HUES64 (cell line): ENCODE results near the gene HOXB4.

ENCODE experiments used
- H3K27ac ChIP-seq: 2 replicates; pipeline ENCODE4 v1.7.0; 2013; ENCODE audit warnings: low read depth, low read length, inconsistent platforms
- H3K27me3 ChIP-seq: 2 replicates; pipeline ENCODE4 v1.6.1; 2013; ENCODE audit warnings: mild to moderate bottlenecking, low read length; ENCODE audit not compliant: insufficient read depth
- H3K36me3 ChIP-seq: 2 replicates; pipeline ENCODE4 v1.6.1; 2013; ENCODE audit warnings: mild to moderate bottlenecking, low read length; ENCODE audit not compliant: insufficient read depth
- H3K4me1 ChIP-seq: 2 replicates; pipeline ENCODE4 v1.6.1; 2013; ENCODE audit warnings: mild to moderate bottlenecking, low read length, moderate library complexity; ENCODE audit not compliant: insufficient read depth
- H3K4me3 ChIP-seq: 2 replicates; pipeline ENCODE4 v1.5.1; 2013; ENCODE audit warnings: mild to moderate bottlenecking, low read length, moderate library complexity
- H3K9ac ChIP-seq: 2 replicates; pipeline ENCODE4 v1.6.1; 2013; ENCODE audit warnings: mild to moderate bottlenecking, low read depth, low read length
- H3K9me3 ChIP-seq: 2 replicates; pipeline ENCODE4 v1.6.1; 2013; ENCODE audit warnings: low read depth, low read length; ENCODE audit not compliant: insufficient read depth
- WGBS: fragments of 150-250, 120-280 bp; methylation state at CpG from one replicate; pipeline ENCODE4 v1.1.7; 2013; ENCODE audit warnings: missing lambda C conversion rate; 5-methylcytosine and 5-hydroxymethylcytosine counted together

HOXB4 gene

GRCh38 chr17:48620461-48621139 is 42.5 kb upstream of the HOXB4 start:
- 0 out of 2 replicates have a peak, but pooled peaks cover 3% of the 10 kb centered on the region for H3K9me3 ChIP-seq
- H3K27ac ChIP-seq: no peak overlapping the region
- H3K4me3 ChIP-seq: no peak overlapping the region
- 0 out of 2 replicates have a peak, but pooled peaks cover 3% of the 10 kb centered on the region for H3K4me1 ChIP-seq
- WGBS: 4% methylated on average over 5 of the region's 6 CpGs
- H3K36me3 ChIP-seq: no peaks in the 10 kb centered on the region
- H3K9ac ChIP-seq: no peak overlapping the region
- peaks cover 100% of the 10 kb centered on the region for H3K27me3 ChIP-seq

- WGBS: 2% methylated on average over 32 of the region's 32 CpGs
- H3K27ac ChIP-seq: no peak overlapping the region
- no peaks in the 10 kb centered on the region for H3K36me3 ChIP-seq
- H3K9me3 ChIP-seq: 0 out of 2 replicates have a peak, but pooled peaks cover 3% of the 10 kb centered on the region
- no peak overlapping the region for H3K4me3 ChIP-seq
- no peaks in the 10 kb centered on the region for H3K4me1 ChIP-seq
- H3K27me3 ChIP-seq: peaks cover 100% of the 10 kb centered on the region
- H3K9ac ChIP-seq: no peak overlapping the region
Observed at GRCh38 chr17:48619826-48620449, 41.8 kb upstream of the HOXB4 start.

- H3K4me3 ChIP-seq: no peak overlapping the region
- 3% methylated on average over 24 of the region's 25 CpGs for WGBS
- no peaks in the 10 kb centered on the region for H3K36me3 ChIP-seq
- no peaks in the 10 kb centered on the region for H3K4me1 ChIP-seq
- H3K27me3 ChIP-seq: peaks cover 100% of the 10 kb centered on the region
- H3K27ac ChIP-seq: no peak overlapping the region
- H3K9me3 ChIP-seq: 0 out of 2 replicates have a peak, but pooled peaks cover 3% of the 10 kb centered on the region
- H3K9ac ChIP-seq: no peak overlapping the region
Observed at GRCh38 chr17:48618256-48618896, 40.2 kb upstream of the HOXB4 start.

GRCh38 chr17:48617471-48618255 is 39.5 kb upstream of the HOXB4 start:
- H3K27me3 ChIP-seq: peaks cover 100% of the 10 kb centered on the region
- H3K27ac ChIP-seq: no peak overlapping the region
- no peak overlapping the region for H3K4me3 ChIP-seq
- H3K9me3 ChIP-seq: 0 out of 2 replicates have a peak, but pooled peaks cover 3% of the 10 kb centered on the region
- peaks cover 2% of the 10 kb centered on the region; the same call in 1 of the 2 replicates for H3K4me1 ChIP-seq
- H3K9ac ChIP-seq: no peak overlapping the region
- H3K36me3 ChIP-seq: no peaks in the 10 kb centered on the region
- WGBS: 3% methylated on average over 42 of the region's 43 CpGs

- no peaks in the 10 kb centered on the region for H3K36me3 ChIP-seq
- 8% methylated on average over 12 of the region's 15 CpGs for WGBS
- no peak overlapping the region for H3K27ac ChIP-seq
- peaks cover 100% of the 10 kb centered on the region for H3K27me3 ChIP-seq
- no peak overlapping the region for H3K9ac ChIP-seq
- H3K4me1 ChIP-seq: peaks cover 2% of the 10 kb centered on the region; the same call in 1 of the 2 replicates
- H3K4me3 ChIP-seq: no peak overlapping the region
- H3K9me3 ChIP-seq: 0 out of 2 replicates have a peak, but pooled peaks cover 3% of the 10 kb centered on the region
Observed at GRCh38 chr17:48616717-48617470, 38.7 kb upstream of the HOXB4 start.

- WGBS: 10% methylated on average over 17 of the region's 17 CpGs
- H3K36me3 ChIP-seq: no peaks in the 10 kb centered on the region
- no peak overlapping the region for H3K27ac ChIP-seq
- no peak overlapping the region for H3K4me3 ChIP-seq
- peaks cover 2% of the 10 kb centered on the region; the same call in 1 of the 2 replicates for H3K4me1 ChIP-seq
- H3K9ac ChIP-seq: no peak overlapping the region
- H3K27me3 ChIP-seq: peaks cover 100% of the 10 kb centered on the region
- 0 out of 2 replicates have a peak, but pooled peaks cover 3% of the 10 kb centered on the region for H3K9me3 ChIP-seq
Observed at GRCh38 chr17:48615963-48616716, 38.0 kb upstream of the HOXB4 start.

- H3K27ac ChIP-seq: no peak within 1 kb of the TSS
- H3K36me3 ChIP-seq: no peaks in the 10 kb centered on the region
- H3K9ac ChIP-seq: no peak within 1 kb of the TSS
- peaks cover 100% of the 10 kb centered on the region for H3K27me3 ChIP-seq
- no peaks in the 10 kb centered on the region for H3K9me3 ChIP-seq
- no peak within 1 kb of the TSS for H3K4me3 ChIP-seq
- peaks cover 2% of the 10 kb centered on the region; the same call in 1 of the 2 replicates for H3K4me1 ChIP-seq
- WGBS: 9% methylated on average over 35 of the region's 41 CpGs
Observed at GRCh38 chr17:48615047-48615962, 37.2 kb upstream of the HOXB4 start, which contains the start of gene HOXB8. Gene HOXB8 (minus strand): TSS chr17:48615292. CDS start chr17:48614704, 588 bp downstream.

GRCh38 chr17:48613862-48614694 is 35.9 kb upstream of the HOXB4 start:
- no peak overlapping the region for H3K4me3 ChIP-seq

More at GRCh38 chr17:48613862-48614694, 35.9 kb upstream of the HOXB4 start:
- 2% methylated on average over 54 of the region's 55 CpGs for WGBS
- peaks cover 2% of the 10 kb centered on the region; the same call in 1 of the 2 replicates for H3K4me1 ChIP-seq
- no peak overlapping the region for H3K9ac ChIP-seq
- no peaks in the 10 kb centered on the region for H3K9me3 ChIP-seq
- H3K27ac ChIP-seq: no peak overlapping the region
- no peaks in the 10 kb centered on the region for H3K36me3 ChIP-seq
- H3K27me3 ChIP-seq: peaks cover 100% of the 10 kb centered on the region
